Activated naive CD4-positive, alpha-beta T cell (primary cell): ENCODE measurements around the gene NOX1.
"Not testable (repeated sequence)": the region's sequence is repeated elsewhere in the genome, so short reads cannot be mapped to it uniquely, and the experiment has no call there.

Experiments
- DNase-seq, 4 experiments: peaks; one replicate each; lab custom pipeline; 2025; lab: John Stamatoyannopoulos, UW

The NOX1 gene

GRCh38 chrX:100819837-100820666 lies 54.1 kb downstream of the NOX1 start, which contains the start of gene CSTF2:
Gene CSTF2 (plus strand): TSS chrX:100820391. CDS start chrX:100820417, 26 bp downstream.
- DNase-seq = peak; percentile 35 to 70 (median 54)

- peak in 2 of 4 experiments; percentile 9 to 18 for DNase-seq
Measured at GRCh38 chrX:100819534-100819836, 54.7 kb downstream of the NOX1 start.

GRCh38 chrX:100817340-100817739 lies 56.8 kb downstream of the NOX1 start:
- DNase-seq = no peak

- no peak for DNase-seq
Measured at GRCh38 chrX:100812216-100813158, 61.7 kb downstream of the NOX1 start.

GRCh38 chrX:100808265-100808664 lies 65.9 kb downstream of the NOX1 start:
- not testable (repeated sequence) for DNase-seq

- DNase-seq = no peak
Measured at GRCh38 chrX:100804780-100805179, 69.4 kb downstream of the NOX1 start.

GRCh38 chrX:100802843-100803242 lies 71.3 kb downstream of the NOX1 start:
- DNase-seq = no peak

- DNase-seq = no peak
Measured at GRCh38 chrX:100798484-100799214, 75.5 kb downstream of the NOX1 start.

- DNase-seq = no peak
Measured at GRCh38 chrX:100797359-100797758, 76.8 kb downstream of the NOX1 start.

GRCh38 chrX:100796371-100796770 lies 77.8 kb downstream of the NOX1 start:
- not testable (repeated sequence) for DNase-seq
